GM21576 (cell line): ENCODE results near the gene WDR87.
A peak's percentile ranks its signal among the peaks of the same experiment; 100 is the strongest.

ENCODE experiments used
- ATAC-seq: cut with Tn5 transposase; IDR thresholded peaks from one replicate; pipeline ENCODE4 v1.9.1; 2021; ENCODE audit warnings: mild to moderate bottlenecking, moderate library complexity; ENCODE audit not compliant: unreplicated experiment

The WDR87 gene

DNA sequence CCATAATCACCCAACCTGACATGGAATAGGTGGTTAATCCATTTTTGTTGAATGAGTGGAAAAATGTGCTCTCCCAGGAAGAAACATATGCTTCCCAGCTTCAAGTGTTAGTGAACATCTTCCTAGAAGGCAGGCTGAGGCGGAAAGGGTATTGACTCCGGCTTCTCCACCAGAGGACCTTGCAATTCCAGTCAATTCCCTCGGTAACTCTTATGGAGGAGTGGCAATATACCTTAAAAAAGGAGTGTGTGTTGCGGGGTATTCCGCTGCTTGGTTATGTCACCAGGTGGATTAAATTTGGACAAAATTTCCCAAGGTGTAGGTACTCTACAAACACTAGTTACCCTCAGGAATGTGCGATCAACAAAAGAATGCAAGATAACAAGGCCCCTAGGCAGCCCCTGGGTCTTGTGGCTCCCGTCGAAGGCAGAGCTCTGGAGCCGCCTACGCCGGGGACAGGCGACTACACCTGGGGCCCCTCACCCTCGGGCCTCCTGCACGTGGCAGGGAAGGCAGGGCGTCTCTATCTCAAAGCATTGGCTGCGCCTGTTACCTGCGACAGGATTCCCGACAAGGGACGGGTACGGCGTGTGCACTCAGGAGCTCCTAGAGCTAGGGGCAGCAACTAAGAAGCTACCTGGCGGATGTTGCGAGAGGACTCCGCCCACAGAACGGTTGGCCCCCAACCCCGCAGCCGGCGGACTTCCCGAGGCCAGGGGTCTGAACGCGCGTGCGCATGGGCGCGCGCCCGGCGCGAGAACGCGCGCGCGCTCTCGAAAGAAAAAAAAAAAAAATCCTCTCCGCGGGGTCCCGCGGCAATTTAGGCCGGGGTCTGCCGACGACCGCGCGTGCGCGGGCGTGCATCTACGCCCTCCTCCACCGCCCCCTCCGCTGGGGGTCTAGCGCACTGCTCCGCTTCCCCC is at the start of gene WDR87:
Gene WDR87 (minus strand): TSS at position 649 of the 923 bp plus-strand sequence. CDS start 8,355 bp downstream, outside the sequence.
- peak; percentile 19 for ATAC-seq

- ATAC-seq, result no peak
Measured at GRCh38 chr19:37955986-37956385, 49.6 kb upstream of the WDR87 start.

- ATAC-seq, result no peak
Measured at GRCh38 chr19:37954421-37954874, 48.1 kb upstream of the WDR87 start.

DNA sequence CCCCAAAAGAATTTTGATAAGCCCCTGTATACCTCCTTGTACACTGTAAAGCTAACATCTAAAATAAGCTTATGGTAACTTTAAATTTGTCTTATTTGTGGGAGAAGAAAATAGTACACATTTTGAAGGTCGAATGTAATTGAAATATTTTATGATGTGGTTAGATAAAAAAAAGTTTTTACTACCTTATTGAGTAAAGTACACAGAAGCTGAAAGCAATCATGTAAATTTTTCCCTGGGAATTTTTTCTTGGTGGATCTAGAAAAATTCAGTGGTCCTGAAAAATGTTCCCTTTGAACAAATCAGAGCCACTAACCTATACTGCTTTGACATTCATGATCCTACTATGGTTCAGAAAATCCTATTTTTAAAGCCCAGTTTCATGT is 47.5 kb upstream of the WDR87 start:
- no peak for ATAC-seq

DNA sequence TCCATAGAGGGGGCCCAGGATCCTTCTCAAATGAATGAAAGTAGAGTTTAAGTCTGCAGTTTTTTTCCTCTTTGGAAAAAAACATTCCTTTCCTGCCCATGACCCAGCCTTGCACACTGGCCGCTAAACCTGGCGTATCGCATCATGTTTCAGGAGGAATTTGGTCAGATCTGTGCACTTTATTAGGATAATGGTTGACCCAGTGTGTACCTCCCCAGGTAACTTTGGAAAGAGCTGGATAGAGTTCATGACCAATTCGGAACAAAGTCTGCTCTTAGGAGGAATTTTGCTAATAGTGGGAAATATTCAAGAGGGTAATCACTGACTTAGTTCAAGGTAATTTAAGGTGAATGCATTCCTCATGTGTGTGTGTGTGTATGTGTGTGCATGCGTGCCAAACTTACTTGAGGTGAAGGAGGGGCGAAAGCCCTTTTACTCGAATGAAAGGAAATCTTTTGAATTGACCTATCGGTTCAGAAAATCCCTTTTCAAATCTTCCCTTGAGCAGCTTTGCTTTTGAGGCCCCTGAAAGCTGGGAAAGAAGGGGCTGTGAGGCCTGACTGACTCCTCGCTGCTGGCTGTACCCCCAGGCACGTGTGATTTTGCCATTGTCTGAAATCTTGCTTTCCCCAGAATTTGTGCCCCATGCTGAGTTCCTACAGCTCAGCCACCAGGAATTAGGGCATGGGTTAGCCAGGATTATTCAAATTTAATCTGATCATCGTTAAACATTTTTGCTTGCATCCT is 47.0 kb upstream of the WDR87 start:
- ATAC-seq, result no peak

GRCh38 chr19:37951816-37952210 is 45.4 kb upstream of the WDR87 start:
- ATAC-seq, result no peak

DNA sequence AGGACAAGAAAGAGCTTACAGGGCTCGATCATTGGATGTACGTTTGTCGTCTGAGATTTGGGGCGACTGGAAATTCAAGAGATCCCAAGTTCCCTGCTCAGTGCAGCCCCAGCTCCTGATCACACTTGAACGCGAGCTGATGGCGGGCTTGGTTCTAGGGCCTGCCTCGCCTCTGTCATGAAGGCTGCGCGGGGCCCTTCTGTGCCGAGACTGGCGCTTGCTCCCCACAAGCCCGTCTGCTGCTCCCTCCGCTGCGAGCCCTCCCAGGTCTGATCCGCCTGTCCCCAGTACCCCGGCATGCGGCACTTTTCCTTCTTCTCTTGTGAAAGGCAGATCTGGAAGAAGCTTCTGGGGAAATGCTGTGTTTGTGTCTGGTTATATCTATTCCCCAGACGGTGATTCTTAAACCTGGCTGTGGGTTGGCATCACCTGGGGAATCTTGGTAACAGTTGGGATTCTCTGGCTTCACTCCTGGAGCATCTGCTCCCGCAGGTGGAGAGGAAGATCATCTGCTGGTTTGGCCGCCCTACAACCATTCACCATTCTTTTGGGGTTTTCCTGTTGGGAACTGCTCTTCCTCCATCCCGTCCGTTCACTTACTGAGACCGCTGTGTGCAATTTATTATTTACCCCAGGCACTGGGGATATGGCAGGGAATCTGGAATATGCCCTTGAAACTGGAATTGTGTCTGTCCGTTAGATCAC is 44.2 kb upstream of the WDR87 start:
- ATAC-seq, result no peak

- ATAC-seq, result no peak
Measured at GRCh38 chr19:37948362-37948761, 42.0 kb upstream of the WDR87 start.

DNA sequence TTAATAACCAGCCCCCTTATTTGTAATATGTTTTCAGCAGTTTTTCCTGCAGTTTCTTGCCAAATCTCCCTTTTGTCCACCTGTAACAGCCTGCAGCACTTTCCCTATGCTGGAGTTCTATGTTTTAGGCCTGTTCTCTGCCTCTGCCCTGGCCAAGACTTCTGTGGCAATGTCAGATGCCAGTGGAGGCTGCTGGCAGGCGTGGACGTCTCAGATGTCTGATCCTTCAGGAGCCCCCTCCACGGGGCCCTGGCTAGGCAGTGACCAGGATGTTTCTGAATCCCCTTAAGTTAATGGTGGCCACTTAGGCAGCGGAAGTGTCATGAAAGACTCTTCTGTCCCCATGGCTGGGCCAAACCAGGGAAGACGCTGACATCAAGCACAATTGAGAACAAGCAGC is 41.4 kb upstream of the WDR87 start:
- no peak for ATAC-seq

DNA sequence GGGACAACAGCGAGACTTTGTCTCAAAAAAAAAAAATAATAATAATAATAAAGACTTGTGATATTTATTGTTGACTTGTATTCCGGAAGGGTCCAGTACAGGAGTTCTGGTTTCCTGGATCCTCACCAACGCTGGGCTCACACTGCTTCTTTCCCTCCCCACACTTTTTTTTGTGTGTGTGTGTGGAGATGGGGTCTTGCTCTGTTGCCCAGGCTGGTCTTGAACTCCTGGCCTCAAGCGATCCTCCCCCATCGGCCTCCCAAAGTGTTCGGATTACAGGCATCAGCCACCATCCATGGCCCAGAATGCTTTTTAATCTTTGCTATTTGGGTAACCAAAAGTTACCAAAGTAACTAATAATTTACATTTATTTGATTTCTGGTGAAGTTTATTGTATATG is 39.7 kb upstream of the WDR87 start:
- no peak for ATAC-seq

- no peak for ATAC-seq
Measured at GRCh38 chr19:37943480-37943879, 37.1 kb upstream of the WDR87 start.

- ATAC-seq, result no peak
Measured at GRCh38 chr19:37942516-37942902, 36.1 kb upstream of the WDR87 start.

DNA sequence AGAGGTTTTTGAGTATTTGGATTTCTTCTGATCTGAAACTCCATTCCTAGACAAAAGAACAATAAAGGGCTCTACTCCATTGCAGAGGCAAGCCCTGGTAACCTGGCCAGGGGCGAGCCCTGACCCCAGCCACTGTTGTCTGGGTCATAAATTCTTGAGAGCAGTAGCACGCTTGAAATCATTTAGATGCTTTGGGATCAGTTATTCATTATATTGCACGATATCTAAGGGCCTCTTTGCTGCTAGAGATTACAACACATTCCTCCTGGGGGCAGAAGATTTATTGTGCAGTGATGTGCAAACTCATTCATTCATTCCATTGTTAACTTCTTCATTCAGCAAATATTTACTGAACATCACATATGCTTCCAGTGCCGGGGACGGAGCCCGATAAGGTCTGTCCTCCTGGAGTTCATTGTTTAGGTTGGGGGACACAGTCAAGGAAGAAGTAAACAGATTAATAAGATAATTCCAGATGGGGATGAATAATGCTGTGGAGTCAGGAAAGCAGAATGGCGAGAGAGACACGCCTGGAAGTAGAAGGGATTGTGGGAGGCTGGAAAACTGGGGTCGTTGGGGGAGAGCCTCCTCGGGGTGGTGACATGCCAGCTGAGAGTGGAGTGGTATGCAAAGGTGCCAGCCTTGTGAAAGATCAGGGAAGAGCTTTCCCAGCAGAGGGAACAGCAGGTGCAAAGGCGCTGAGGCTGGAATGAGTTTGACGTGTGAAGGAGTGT is 35.6 kb upstream of the WDR87 start:
- ATAC-seq, result no peak

DNA sequence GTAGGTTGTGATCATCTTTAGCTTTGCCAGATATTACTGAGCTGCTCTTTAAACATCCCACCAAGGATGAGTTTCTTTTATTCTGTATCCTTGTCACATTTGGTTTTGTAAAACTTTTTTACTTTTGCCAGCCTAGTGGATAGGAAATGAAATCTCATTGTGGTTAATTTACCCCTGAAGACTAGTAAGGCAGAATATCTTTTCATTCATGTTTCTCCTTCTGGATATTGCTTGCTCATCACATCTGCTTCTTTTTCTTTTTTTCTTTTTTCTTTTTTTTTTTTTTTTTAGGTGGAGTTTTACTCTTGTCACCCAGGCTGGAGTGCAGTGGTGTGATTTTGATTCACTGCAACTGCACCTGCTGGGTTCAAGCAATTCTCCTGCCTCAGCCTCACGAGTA is 32.0 kb upstream of the WDR87 start:
- no peak for ATAC-seq

GRCh38 chr19:37936886-37937285 is 30.5 kb upstream of the WDR87 start:
- ATAC-seq, result no peak

DNA sequence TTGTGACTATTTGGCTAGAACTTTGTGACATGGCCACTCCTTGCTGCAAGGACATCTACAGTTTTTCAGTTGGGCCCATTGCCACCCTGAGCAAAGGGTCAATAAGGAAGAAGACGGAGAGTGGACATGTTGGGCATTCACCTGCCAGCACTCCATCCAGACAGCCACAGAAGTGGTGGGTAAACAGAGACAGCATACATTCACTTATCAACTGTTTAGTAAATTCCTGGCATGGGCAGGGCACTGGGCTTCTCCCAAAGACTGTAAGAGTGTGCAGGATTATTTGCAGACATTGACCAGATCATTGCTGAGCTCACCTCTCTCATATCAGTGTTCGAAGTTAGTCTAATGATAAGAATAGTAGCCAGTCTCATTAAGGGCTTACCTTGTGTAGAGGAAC is 29.8 kb upstream of the WDR87 start:
- ATAC-seq, result no peak

DNA sequence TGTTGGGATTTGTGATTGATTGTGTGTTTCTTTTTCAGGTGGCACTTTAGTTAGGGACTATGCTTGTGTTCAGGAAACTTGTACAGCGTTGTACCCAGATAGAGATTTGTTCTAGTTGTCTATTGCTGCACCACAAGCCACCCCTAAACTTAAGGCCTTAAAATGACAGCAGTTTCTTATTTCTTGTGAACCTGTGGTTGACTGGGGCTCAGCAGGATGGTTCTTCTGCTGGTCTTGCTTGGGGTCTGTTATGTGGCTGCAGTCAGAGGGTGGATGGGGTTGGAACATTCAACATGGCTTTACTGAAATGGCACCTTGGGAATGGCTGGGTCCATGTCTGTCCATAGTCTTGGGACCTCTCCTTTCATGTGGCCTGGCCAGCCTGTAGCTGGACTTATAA is 28.9 kb upstream of the WDR87 start:
- ATAC-seq, result no peak

DNA sequence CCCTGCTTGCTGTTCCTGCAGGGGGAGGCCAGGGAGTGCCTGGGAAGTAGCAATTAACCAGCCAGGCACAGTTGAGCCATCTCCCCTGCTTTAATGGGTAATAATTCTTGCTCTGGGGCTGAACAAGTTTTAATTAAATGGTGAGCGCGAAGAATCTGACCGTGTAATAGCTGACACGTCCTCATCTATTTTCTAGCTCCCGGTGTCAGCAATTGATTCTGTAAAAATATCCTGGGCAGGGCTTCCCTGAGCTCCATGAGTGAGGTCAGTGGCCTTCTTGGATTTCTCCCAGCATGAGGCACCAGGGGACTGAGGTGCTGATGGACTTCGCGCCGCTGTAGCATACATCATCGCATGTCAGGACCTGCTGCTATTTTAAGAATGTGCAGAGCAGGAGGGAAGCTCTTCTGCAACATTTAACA is 27.6 kb upstream of the WDR87 start:
- ATAC-seq, result no peak

- no peak for ATAC-seq
Measured at GRCh38 chr19:37932985-37933936, 26.9 kb upstream of the WDR87 start.
